SK-N-SH treated with all-trans-retinoic acid at 6 μM for 48 hours (cell line): ENCODE results near the gene PRSS38.

Experiments used
- ATAC-seq: fragments of 200-7000 bp; cut with Tn5 transposase; 3 replicates; pipeline ENCODE4 v1.9.1; 2020; ENCODE audit warnings: mild to moderate bottlenecking, moderate library complexity
- ARNTL ChIP-seq: fragments of 450-650 bp; formaldehyde crosslinking; IDR thresholded peaks from 2 replicates; pipeline ENCODE4 v1.5.0; 2020; ENCODE audit warnings: low read depth, mild to moderate bottlenecking, moderate library complexity, borderline replicate concordance
- BACH2 ChIP-seq: fragments of 250-450 bp; sonication (Bioruptor Pico); IDR thresholded peaks from 2 replicates; pipeline ENCODE4 v1.9.0; 2021; ENCODE audit warnings: mild to moderate bottlenecking, borderline replicate concordance
- CREB5 ChIP-seq: fragments of 250-450 bp; sonication (Bioruptor Pico); IDR thresholded peaks from 2 replicates; pipeline ENCODE4 v1.5.1; 2020; ENCODE audit warnings: low read depth, mild to moderate bottlenecking, moderate library complexity
- CSDC2 ChIP-seq: fragments of 250-450 bp; sonication (Bioruptor Pico); IDR thresholded peaks from 2 replicates; pipeline ENCODE4 v1.5.0; 2020; ENCODE audit warnings: mild to moderate bottlenecking, moderate library complexity
- CSRNP3 ChIP-seq: fragments of 250-450 bp; sonication (Bioruptor Pico); IDR thresholded peaks from 2 replicates; pipeline ENCODE4 v1.5.1; 2021; ENCODE audit warnings: mild to moderate bottlenecking, moderate library complexity
- ESRRG ChIP-seq: fragments of 250-450 bp; sonication (Bioruptor Pico); IDR thresholded peaks from 2 replicates; pipeline ENCODE4 v1.6.1; 2021; ENCODE audit warnings: mild to moderate bottlenecking
- GLIS3 ChIP-seq: fragments of 250-450 bp; sonication (Bioruptor Pico); IDR thresholded peaks from 2 replicates; pipeline ENCODE4 v1.5.0; 2020; ENCODE audit warnings: mild to moderate bottlenecking, moderate library complexity
- ISL1 ChIP-seq: fragments of 250-450 bp; sonication (Bioruptor Pico); IDR thresholded peaks from 2 replicates; pipeline ENCODE4 v2.1.2; 2022; ENCODE audit warnings: mild to moderate bottlenecking, moderate library complexity
- OSR1 ChIP-seq: fragments of 250-450 bp; sonication (Bioruptor Pico); IDR thresholded peaks from 2 replicates; pipeline ENCODE4 v1.8.0; 2022; ENCODE audit warnings: moderate library complexity, mild to moderate bottlenecking, inconsistent platforms
- POU6F1 ChIP-seq: fragments of 250-450 bp; sonication (Bioruptor Pico); IDR thresholded peaks from 2 replicates; pipeline ENCODE4 v1.8.0; 2021; ENCODE audit warnings: low read depth, mild to moderate bottlenecking, moderate library complexity, borderline replicate concordance
- PPARA ChIP-seq: fragments of 250-450 bp; sonication (Bioruptor Pico); IDR thresholded peaks from 2 replicates; pipeline ENCODE4 v1.5.0; 2020; ENCODE audit warnings: mild to moderate bottlenecking, borderline replicate concordance
- RARB ChIP-seq: fragments of 250-450 bp; sonication (Bioruptor Pico); IDR thresholded peaks from 2 replicates; pipeline ENCODE4 v1.8.0; 2021; ENCODE audit warnings: mild to moderate bottlenecking, moderate library complexity
- TCF4 ChIP-seq: fragments of 250-450 bp; sonication (Bioruptor Pico); IDR thresholded peaks from 2 replicates; pipeline ENCODE4 v1.8.0; 2021; ENCODE audit warnings: mild to moderate bottlenecking, moderate library complexity, borderline replicate concordance
- TOX ChIP-seq: fragments of 250-450 bp; sonication (Bioruptor Pico); IDR thresholded peaks from 2 replicates; pipeline ENCODE4 v1.8.0; 2021; ENCODE audit warnings: mild to moderate bottlenecking, moderate library complexity, borderline replicate concordance
- TSHZ2 ChIP-seq: fragments of 250-450 bp; sonication (Bioruptor Pico); IDR thresholded peaks from 2 replicates; pipeline ENCODE4 v1.5.0; 2020; ENCODE audit warnings: mild to moderate bottlenecking, moderate library complexity
- ZC3H10 ChIP-seq: fragments of 250-450 bp; sonication (Bioruptor Pico); IDR thresholded peaks from 2 replicates; pipeline ENCODE4 v1.5.1; 2021; ENCODE audit warnings: mild to moderate bottlenecking, moderate library complexity
- ZFP3 ChIP-seq: fragments of 250-450 bp; sonication (Bioruptor Pico); IDR thresholded peaks from 2 replicates; pipeline ENCODE4 v1.5.0; 2020; ENCODE audit warnings: mild to moderate bottlenecking, moderate library complexity
- ZNF565 ChIP-seq: fragments of 450-650 bp; formaldehyde crosslinking; conservative IDR thresholded peaks from 2 replicates; pipeline ENCODE4 v1.5.0; 2020; ENCODE audit warnings: low read depth, mild to moderate bottlenecking, moderate library complexity
- ZNF70 ChIP-seq: fragments of 450-650 bp; formaldehyde crosslinking; IDR thresholded peaks from 2 replicates; pipeline ENCODE4 v1.5.0; 2020; ENCODE audit warnings: mild to moderate bottlenecking, moderate library complexity
- ZNF8 ChIP-seq: fragments of 450-650 bp; formaldehyde crosslinking; IDR thresholded peaks from 2 replicates; pipeline ENCODE4 v1.5.0; 2020; ENCODE audit warnings: mild to moderate bottlenecking, moderate library complexity

PRSS38 gene

DNA sequence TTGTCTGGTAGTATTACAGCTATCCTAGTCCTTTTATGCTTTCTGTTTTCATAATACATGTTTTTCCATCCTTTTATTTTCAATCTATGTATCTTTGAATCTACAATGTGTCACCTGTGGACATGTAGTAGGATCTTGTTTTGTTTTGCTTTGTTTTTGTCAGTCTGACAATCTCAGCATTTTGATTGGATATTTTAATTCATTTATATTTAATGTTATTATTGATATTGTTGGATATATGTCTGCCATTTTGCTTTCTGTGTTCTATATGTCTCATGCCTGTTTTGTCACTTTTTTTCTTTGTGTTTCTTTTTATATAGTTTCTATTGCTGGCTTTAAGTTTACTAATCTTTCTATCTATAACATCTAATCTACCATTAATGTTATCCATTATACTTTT is 11.5 kb upstream of the PRSS38 start:
- ATAC-seq = no peak
- no peak for TF ChIP-seq ZNF70 (CRISPR knock-in tag)
- no peak for TF ChIP-seq TCF4 (CRISPR knock-in tag)
- TF ChIP-seq ESRRG (CRISPR knock-in tag) = no peak
- TF ChIP-seq ZNF8 (CRISPR knock-in tag) = no peak
- no peak for TF ChIP-seq TSHZ2 (CRISPR knock-in tag)
- TF ChIP-seq ARNTL (CRISPR knock-in tag) = no peak
- TF ChIP-seq TOX (CRISPR knock-in tag) = no peak
- TF ChIP-seq POU6F1 (CRISPR knock-in tag) = no peak
- TF ChIP-seq ISL1 (CRISPR knock-in tag) = no peak
- no peak for TF ChIP-seq BACH2 (CRISPR knock-in tag)
- TF ChIP-seq RARB (CRISPR knock-in tag) = no peak
- no peak for TF ChIP-seq OSR1 (CRISPR knock-in tag)
- no peak for TF ChIP-seq CSRNP3 (CRISPR knock-in tag)
- no peak for TF ChIP-seq ZC3H10 (CRISPR knock-in tag)

DNA sequence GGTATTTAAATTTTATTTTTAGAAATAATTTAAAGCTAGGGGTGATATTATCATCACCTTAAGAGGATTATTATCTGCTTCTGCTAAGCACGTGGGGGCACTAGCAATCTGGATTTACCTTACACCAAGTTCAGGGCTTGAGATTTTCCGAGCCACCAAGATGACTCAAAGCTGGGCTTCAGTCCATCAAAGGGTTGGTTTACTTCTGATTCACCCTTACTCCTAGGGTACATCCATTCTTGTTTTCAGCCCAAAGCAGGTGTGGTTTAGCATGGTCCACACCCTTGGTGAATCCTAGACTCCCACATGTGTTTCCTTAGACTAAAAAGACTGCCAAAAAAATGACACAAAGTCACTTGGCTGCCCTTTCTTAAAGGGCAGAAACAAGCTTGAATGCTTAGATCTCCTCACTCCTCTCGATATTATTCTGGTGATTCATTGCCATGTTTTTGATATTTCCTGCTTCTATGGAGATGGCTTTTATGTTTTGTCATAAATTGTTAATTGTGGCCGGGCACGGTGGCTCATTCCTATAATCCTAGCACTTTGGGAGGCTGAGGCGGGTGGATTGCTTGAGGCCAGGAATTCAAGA is 9.8 kb upstream of the PRSS38 start:
- ATAC-seq = peak; percentile 96

GRCh38 chr1:227808566-227808965 is 6.9 kb upstream of the PRSS38 start:
- no peak for ATAC-seq
- no peak for TF ChIP-seq POU6F1 (CRISPR knock-in tag)

More for the DNA sequence above, 9.8 kb upstream of the PRSS38 start:
- TF ChIP-seq CREB5 (no peak), ESRRG (CRISPR knock-in tag) (no peak), RARB (CRISPR knock-in tag) (no peak), ZNF565 (no peak), PPARA (no peak), ARNTL (CRISPR knock-in tag) (no peak), TOX (CRISPR knock-in tag) (no peak)

- no peak for ATAC-seq
- TF ChIP-seq GLIS3 (CRISPR knock-in tag) (no peak), ISL1 (CRISPR knock-in tag) (no peak), CSRNP3 (CRISPR knock-in tag) (no peak), CREB5 (no peak), CSDC2 (CRISPR knock-in tag) (no peak), ZFP3 (CRISPR knock-in tag) (no peak)
- TF ChIP-seq, all 23 proteins: peak for 0
Measured at GRCh38 chr1:227809026-227809425, 6.4 kb upstream of the PRSS38 start.
